HepG2 (cell line): ENCODE data around the gene SLC7A8. TPM values are rescaled to one million over a fixed set of nuclear protein-coding genes. Genes with fewer than 3 reads are reported as not detected.

Experiments used
- AGO1 ChIP-seq: fragments of 200-400 bp; formaldehyde crosslinking; IDR thresholded peaks from 2 replicates; pipeline ENCODE4 v1.6.1; 2017; ENCODE audit warnings: mild to moderate bottlenecking, low read depth, low read length, moderate library complexity; ENCODE audit not compliant: poor library complexity, severe bottlenecking
- ARNTL ChIP-seq: sonication (generic); formaldehyde crosslinking; IDR thresholded peaks from 2 replicates; pipeline ENCODE4 v1.4.0; 2020; ENCODE audit warnings: mild to moderate bottlenecking, missing genetic modification reagents
- ATF4 ChIP-seq, 2 experiments: fragments of 450-650 bp in 1 of 2; sonication (generic) in 1 of 2; formaldehyde crosslinking; IDR thresholded peaks; 2 replicates each; pipeline versions ENCODE4 v1.5.0 to v1.8.0; 2020 to 2022; ENCODE audit warnings: mild to moderate bottlenecking in 1 of 2, missing genetic modification reagents in 1 of 2
- GABPA ChIP-seq, 2 experiments: IDR thresholded peaks; 2 replicates each; pipeline ENCODE4 v1.6.1; 2011 to 2016; ENCODE audit warnings: low read depth in 2 of 2, low read length in 1 of 2, missing biosample characterization in 1 of 2, missing genetic modification characterization in 1 of 2
- HDAC6 ChIP-seq: fragments of 200-600 bp; sonication (generic); IDR thresholded peaks from 2 replicates; pipeline ENCODE4 v1.7.0; 2017; ENCODE audit warnings: mild to moderate bottlenecking, antibody characterized with exemption, low read length, low read depth
- MAFK ChIP-seq, 2 experiments: IDR thresholded peaks in 1 of 2; conservative IDR thresholded peaks in 1 of 2; 2 replicates each; pipeline ENCODE4 v1.6.1; 2011; ENCODE audit warnings: improper control_type of control experiment in 2 of 2, low read length in 2 of 2
- MLLT10 ChIP-seq: sonication (generic); formaldehyde crosslinking; IDR thresholded peaks from 2 replicates; pipeline ENCODE4 v1.4.0; 2020; ENCODE audit warnings: missing genetic modification reagents
- NFKB2 ChIP-seq: sonication (generic); formaldehyde crosslinking; IDR thresholded peaks from 2 replicates; pipeline ENCODE4 v1.4.0; 2020; ENCODE audit warnings: missing genetic modification reagents, borderline replicate concordance
- NFKBIZ ChIP-seq: IDR thresholded peaks from 2 replicates; pipeline ENCODE4 v1.6.1; 2018; ENCODE audit warnings: missing genetic modification reagents, missing compliant biosample characterization
- NPAS2 ChIP-seq: sonication (generic); formaldehyde crosslinking; IDR thresholded peaks from 2 replicates; pipeline ENCODE4 v1.8.0; 2022; ENCODE audit warnings: mild to moderate bottlenecking, missing genetic modification reagents, borderline replicate concordance
- RBM22 ChIP-seq: fragments of 200-400 bp; formaldehyde crosslinking; optimal IDR thresholded peaks from 2 replicates; pipeline ENCODE3; 2017; ENCODE audit warnings: mild to moderate bottlenecking, low read length, moderate library complexity
- SETDB1 ChIP-seq: sonication (generic); formaldehyde crosslinking; IDR thresholded peaks from 2 replicates; pipeline ENCODE4 v1.5.1; 2020; ENCODE audit warnings: missing genetic modification reagents, mild to moderate bottlenecking, borderline replicate concordance
- SIX1 ChIP-seq: sonication (generic); formaldehyde crosslinking; IDR thresholded peaks from 2 replicates; pipeline ENCODE4 v1.4.0; 2020; ENCODE audit warnings: missing genetic modification reagents, borderline replicate concordance
- ZBTB7B ChIP-seq: sonication (generic); formaldehyde crosslinking; IDR thresholded peaks from 2 replicates; pipeline ENCODE4 v1.4.0; 2020; ENCODE audit warnings: missing genetic modification reagents
- ZFP36L1 ChIP-seq: sonication (generic); formaldehyde crosslinking; IDR thresholded peaks from 2 replicates; pipeline ENCODE4 v1.8.0; 2022; ENCODE audit warnings: mild to moderate bottlenecking, missing genetic modification reagents, moderate library complexity
- ZNF317 ChIP-seq: sonication (generic); formaldehyde crosslinking; IDR thresholded peaks from 2 replicates; pipeline ENCODE4 v1.5.0; 2020; ENCODE audit warnings: mild to moderate bottlenecking, missing genetic modification reagents
- ZNF44 ChIP-seq: sonication (generic); formaldehyde crosslinking; IDR thresholded peaks from 2 replicates; pipeline ENCODE4 v1.5.1; 2020; ENCODE audit warnings: mild to moderate bottlenecking, missing genetic modification reagents
- ZNF441 ChIP-seq: sonication (generic); formaldehyde crosslinking; IDR thresholded peaks from 2 replicates; pipeline ENCODE4 v1.7.0; 2021; ENCODE audit warnings: missing genetic modification reagents, borderline replicate concordance
- ZNF446 ChIP-seq: sonication (generic); formaldehyde crosslinking; IDR thresholded peaks from 2 replicates; pipeline ENCODE4 v1.5.0; 2020; ENCODE audit warnings: mild to moderate bottlenecking, missing genetic modification reagents
- ZNF746 ChIP-seq: sonication (generic); formaldehyde crosslinking; IDR thresholded peaks from 2 replicates; pipeline ENCODE4 v1.8.0; 2022; ENCODE audit warnings: mild to moderate bottlenecking, missing genetic modification reagents
- polyA plus RNA-seq, 8 experiments: library from polyadenylated mRNA; depleted of rRNA in 3 of 8; stranded (reverse) in 7 of 8; unstranded in 1 of 8; fragments of >200 nt; fragmentation: Illumina TruSeq in 4 of 8; extraction: Trizol in 4 of 8; gene quantifications; 2 replicates each; pipeline versions ENCODE4 v1.2.1 to v1.2.3, GENCODE V29; 2011 to 2016; ENCODE audit warnings: low read depth in 4 of 8, missing spikeins in 1 of 8, mixed read lengths in 1 of 8; ENCODE audit not compliant: insufficient read depth in 1 of 8
- total RNA-seq, 5 experiments: library from RNA; depleted of rRNA; stranded (reverse); fragments of >200 nt; fragmentation: Illumina TruSeq; extraction: Trizol; gene quantifications; 2 replicates each; pipeline ENCODE4 v1.2.3, GENCODE V29; 2016; ENCODE audit warnings: low read depth in 1 of 5
- TF ChIP-seq, protein P1 (sequence below): sonication (generic); formaldehyde crosslinking; IDR thresholded peaks from 2 replicates; pipeline ENCODE4 v1.4.0; 2020; ENCODE audit warnings: mild to moderate bottlenecking, missing genetic modification reagents, borderline replicate concordance
- TF ChIP-seq, protein P2 (sequence below): sonication (generic); formaldehyde crosslinking; conservative IDR thresholded peaks from 2 replicates; pipeline ENCODE4 v1.8.1; 2023; ENCODE audit warnings: missing genetic modification reagents
- TF ChIP-seq, protein P3 (sequence below): sonication (generic); formaldehyde crosslinking; IDR thresholded peaks from 2 replicates; pipeline ENCODE4 v1.5.0; 2020; ENCODE audit warnings: missing genetic modification reagents, mild to moderate bottlenecking, borderline replicate concordance

SLC7A8 gene
- total and polyA plus RNA-seq, 2 of the 13 experiments (the other 11 are each of a cell fraction or from before 2014, with no cell fraction given): 0.25 TPM; not detected in 1

- TF ChIP-seq, protein P1, sequence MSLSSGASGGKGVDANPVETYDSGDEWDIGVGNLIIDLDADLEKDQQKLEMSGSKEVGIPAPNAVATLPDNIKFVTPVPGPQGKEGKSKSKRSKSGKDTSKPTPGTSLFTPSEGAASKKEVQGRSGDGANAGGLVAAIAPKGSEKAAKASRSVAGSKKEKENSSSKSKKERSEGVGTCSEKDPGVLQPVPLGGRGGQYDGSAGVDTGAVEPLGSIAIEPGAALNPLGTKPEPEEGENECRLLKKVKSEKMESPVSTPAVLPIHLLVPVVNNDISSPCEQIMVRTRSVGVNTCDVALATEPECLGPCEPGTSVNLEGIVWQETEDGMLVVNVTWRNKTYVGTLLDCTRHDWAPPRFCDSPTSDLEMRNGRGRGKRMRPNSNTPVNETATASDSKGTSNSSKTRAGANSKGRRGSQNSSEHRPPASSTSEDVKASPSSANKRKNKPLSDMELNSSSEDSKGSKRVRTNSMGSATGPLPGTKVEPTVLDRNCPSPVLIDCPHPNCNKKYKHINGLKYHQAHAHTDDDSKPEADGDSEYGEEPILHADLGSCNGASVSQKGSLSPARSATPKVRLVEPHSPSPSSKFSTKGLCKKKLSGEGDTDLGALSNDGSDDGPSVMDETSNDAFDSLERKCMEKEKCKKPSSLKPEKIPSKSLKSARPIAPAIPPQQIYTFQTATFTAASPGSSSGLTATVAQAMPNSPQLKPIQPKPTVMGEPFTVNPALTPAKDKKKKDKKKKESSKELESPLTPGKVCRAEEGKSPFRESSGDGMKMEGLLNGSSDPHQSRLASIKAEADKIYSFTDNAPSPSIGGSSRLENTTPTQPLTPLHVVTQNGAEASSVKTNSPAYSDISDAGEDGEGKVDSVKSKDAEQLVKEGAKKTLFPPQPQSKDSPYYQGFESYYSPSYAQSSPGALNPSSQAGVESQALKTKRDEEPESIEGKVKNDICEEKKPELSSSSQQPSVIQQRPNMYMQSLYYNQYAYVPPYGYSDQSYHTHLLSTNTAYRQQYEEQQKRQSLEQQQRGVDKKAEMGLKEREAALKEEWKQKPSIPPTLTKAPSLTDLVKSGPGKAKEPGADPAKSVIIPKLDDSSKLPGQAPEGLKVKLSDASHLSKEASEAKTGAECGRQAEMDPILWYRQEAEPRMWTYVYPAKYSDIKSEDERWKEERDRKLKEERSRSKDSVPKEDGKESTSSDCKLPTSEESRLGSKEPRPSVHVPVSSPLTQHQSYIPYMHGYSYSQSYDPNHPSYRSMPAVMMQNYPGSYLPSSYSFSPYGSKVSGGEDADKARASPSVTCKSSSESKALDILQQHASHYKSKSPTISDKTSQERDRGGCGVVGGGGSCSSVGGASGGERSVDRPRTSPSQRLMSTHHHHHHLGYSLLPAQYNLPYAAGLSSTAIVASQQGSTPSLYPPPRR: no peak
- TF ChIP-seq AGO1 (no peak), ARNTL (CRISPR knock-in tag) (no peak), SETDB1 (no peak), MLLT10 (CRISPR knock-in tag) (no peak), MAFK (conservative IDR thresholded peaks at IDR 0.05 in 1 of 2, IDR thresholded peaks at IDR 0.05 in 1 of 2; ENCODE audit: low read length in 2 of 2) (peak; percentile 49 to 57; a peak in 3 of 4 replicates), ZNF446 (CRISPR knock-in tag) (no peak), ZBTB7B (CRISPR knock-in tag) (0 out of 2 replicates have a peak, but pooled peaks have one; percentile 43), ZNF746 (CRISPR knock-in tag) (no peak), NPAS2 (no peak), NFKBIZ (CRISPR knock-in tag) (no peak), ZNF44 (CRISPR knock-in tag) (0 out of 2 replicates have a peak, but pooled peaks have one; percentile 30), GABPA (IDR thresholded peaks at IDR 0.05; ENCODE audit: low read depth, low read length) (no peak), GABPA (CRISPR knock-in tag; IDR thresholded peaks at IDR 0.05; ENCODE audit: low read depth) (no peak), RBM22 (no peak), ATF4 (CRISPR knock-in tag; IDR thresholded peaks at IDR 0.05) (no peak), ZFP36L1 (CRISPR knock-in tag) (no peak), ZNF441 (CRISPR knock-in tag) (no peak), SIX1 (CRISPR knock-in tag) (no peak), HDAC6 (no peak), NFKB2 (CRISPR knock-in tag) (no peak), ZNF317 (CRISPR knock-in tag) (no peak)
- TF ChIP-seq, protein P2, sequence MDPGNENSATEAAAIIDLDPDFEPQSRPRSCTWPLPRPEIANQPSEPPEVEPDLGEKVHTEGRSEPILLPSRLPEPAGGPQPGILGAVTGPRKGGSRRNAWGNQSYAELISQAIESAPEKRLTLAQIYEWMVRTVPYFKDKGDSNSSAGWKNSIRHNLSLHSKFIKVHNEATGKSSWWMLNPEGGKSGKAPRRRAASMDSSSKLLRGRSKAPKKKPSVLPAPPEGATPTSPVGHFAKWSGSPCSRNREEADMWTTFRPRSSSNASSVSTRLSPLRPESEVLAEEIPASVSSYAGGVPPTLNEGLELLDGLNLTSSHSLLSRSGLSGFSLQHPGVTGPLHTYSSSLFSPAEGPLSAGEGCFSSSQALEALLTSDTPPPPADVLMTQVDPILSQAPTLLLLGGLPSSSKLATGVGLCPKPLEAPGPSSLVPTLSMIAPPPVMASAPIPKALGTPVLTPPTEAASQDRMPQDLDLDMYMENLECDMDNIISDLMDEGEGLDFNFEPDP (CRISPR knock-in tag): no peak
- TF ChIP-seq, protein P3, sequence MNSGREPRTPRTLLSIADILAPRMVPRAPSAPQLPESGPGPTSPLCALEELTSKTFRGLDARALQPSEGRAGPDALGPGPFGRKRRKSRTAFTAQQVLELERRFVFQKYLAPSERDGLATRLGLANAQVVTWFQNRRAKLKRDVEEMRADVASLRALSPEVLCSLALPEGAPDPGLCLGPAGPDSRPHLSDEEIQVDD: no peak
These were observed 106.6 kb downstream of the SLC7A8 start (continued) for GRCh38 chr14:23076785-23077408.
